Activated T-cell treated with anti-CD3 and anti-CD28 coated beads for 24 hours (primary cell): ENCODE measurements around the gene PLA2G2C.
"Not testable (repeated sequence)": the region's sequence is repeated elsewhere in the genome, so short reads cannot be mapped to it uniquely, and the experiment has no call there.

Source experiments
- DNase-seq: peaks from one replicate; pipeline ENCODE4 v3.0.0-alpha.2; 2020; ENCODE audit warnings: low read depth

PLA2G2C gene

GRCh38 chr1:20130518-20130917 is 55.8 kb downstream of the PLA2G2C start:
- DNase-seq, result not testable (repeated sequence)

DNA sequence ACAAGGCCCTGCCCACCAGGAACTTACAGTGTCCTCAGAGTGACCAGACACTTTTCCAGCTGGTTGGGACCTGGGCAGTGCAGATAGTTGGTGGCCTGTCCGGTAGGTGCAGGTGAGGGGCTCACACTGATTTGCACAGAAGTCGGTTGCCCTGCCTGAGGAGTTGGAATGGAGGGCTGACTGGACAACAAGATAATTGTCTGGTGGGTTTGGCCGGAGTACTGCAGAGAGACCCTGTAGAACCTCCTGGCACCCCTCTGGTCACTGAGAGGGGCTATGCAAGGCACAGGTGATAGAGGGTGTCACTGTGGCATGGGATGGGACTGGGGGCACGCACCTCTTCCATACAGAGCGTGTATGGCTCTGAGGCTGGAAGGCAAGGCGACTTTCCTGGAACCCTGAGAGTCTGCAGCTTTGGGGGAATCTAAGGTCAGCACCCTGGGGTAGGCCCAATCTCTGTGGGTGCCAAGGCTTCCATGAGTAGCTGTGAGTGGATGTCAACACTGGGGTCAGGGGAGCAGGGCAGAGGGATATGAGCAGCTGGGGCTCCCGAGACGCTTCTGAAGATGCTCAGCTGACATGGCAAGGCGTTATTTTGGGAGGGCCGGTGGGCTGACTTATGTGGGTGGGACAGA is 59.4 kb downstream of the PLA2G2C start:
- no peak for DNase-seq

DNA sequence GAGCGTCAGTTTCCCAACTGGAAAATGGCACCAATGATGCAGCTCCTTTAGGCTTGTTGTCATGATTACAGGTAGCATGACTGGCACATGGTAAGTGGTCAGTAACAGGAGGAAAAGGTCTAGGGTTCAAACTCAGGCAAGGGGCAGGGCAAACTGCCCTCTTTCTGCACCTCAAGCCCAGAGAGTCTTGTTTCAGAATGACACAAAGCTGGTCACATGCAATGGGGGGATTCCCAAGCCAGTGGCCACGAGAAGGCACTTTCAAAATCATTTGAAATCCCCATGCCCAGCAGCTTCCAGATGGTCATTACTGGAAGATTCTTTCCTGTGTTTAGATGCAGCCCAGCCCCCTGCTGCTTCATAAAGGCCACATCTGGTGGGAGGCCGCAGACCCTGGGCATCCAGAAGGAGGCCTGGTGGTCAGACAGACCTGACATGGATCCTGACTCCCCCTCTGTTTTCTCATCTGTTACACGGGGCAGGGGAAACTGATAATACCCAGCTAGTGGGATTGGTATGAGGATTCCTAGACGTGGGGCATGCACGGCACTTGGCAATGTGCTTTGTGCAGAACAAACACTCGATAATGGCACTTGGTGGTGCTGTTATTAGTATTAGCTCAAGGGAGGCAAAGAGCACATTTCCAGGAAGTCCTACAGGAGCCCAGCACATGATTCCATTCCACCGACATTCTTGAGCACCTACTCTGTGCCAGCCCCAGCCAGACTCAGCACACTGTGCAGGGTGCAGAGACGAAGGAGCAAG is 60.1 kb downstream of the PLA2G2C start:
- DNase-seq, result no peak

DNA sequence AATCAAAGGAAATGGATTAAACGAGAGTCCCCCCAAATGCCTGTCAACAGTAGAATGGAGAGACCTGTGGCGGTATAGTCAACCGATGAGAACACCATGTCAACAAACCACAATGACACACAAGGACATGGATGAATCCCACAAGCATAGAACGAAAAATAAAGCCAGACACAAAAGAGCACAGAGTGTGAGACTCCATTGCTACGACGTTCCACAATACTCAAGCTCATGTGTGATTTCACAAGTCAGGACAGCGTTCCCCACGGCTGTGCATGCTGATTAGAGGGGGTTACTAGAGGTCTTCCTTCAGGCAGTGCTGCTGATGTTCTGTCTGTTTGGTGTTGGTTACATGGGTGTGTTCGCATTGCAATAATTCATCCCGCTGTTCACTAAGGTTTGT is 61.2 kb downstream of the PLA2G2C start:
- no peak for DNase-seq

DNA sequence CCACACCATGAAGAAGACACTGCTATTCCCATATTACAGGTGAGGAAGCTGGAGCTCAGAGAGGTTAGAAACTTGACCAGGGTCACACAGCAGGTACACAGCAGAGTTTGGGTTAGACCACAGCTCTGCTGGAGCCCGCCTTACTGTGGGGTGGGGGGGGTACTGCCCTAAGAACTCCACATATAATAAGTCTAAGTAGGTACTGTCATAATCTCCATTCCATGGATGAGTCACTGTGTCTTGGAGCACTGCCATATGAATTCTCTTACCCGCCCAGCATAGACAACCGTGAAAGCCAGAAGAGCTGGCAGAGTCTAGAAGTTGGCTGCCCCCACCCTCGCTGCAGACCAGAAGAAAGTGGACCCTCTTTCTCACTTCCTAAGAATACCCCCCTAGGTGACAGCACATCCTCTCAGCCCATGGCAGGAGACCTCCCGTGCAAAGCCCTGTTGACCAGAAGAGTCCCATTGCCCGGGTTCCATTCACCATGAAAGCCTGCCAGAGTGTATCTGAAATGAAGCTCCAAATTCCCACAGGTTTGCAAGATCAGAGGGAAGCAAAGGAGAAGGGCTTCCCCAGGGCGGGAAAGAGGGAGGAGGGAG is 61.8 kb downstream of the PLA2G2C start:
- no peak for DNase-seq

GRCh38 chr1:20123722-20124455 is 62.4 kb downstream of the PLA2G2C start:
- no peak for DNase-seq

- no peak for DNase-seq
Measured at GRCh38 chr1:20120796-20121195, 65.5 kb downstream of the PLA2G2C start.

GRCh38 chr1:20119347-20119746 is 67.0 kb downstream of the PLA2G2C start, which contains the start of gene PLA2G2D:
PLA2G2D (minus strand) TSS chr1:20119536; CDS start chr1:20119498, 38 bp downstream.
- DNase-seq, result no peak

GRCh38 chr1:20117236-20117635 is 69.1 kb downstream of the PLA2G2C start:
- DNase-seq, result no peak

DNA sequence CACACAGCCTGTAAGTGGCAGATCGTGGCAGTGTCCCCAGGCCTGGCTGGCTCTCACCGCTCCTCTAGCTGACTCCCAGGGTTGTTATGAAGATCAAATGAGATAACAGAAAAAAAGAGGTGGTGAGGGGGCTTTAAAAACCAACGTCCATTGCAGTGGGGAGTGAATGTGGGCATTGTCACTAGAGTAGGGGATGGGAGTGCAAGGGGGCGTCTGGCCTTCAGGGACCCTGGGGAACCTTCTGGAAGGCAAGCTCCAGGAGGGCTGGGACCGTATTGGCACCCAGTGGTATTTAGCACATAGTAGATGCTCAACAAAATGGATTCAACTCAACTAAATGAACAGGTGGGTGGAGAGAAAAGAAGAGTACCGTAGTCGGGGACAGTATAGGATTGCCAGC is 70.4 kb downstream of the PLA2G2C start:
- no peak for DNase-seq

GRCh38 chr1:20115479-20115878 is 70.8 kb downstream of the PLA2G2C start:
- no peak for DNase-seq

DNA sequence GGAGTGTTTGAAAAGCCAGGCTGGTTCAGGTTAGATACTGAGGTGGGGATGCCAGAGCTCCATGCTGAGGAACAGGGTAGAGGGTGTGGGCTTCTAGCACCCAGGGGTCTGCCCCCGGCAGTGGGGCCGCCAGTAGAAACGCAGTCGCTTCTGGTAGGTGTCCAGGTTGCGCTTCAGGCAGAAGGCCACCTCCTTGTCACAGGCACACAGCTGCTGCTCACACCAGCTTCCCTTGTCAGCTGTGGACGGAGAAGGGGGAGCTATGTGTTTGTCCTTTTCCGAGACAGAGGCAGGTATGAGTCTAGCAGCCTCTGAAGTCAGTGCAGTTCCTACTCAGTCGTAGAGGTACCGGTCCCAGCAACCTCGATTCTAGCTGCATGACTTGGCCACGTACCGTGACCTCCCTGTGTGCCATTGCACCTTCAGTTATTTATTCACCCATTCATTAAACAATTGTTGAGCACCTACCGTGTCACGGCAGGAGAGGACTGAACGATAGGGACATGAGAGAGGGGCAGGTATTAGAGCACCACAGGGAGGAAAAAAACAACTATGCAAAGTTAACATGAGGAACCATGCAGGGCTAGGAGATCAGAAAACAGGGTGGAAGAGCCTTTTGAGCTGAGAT is 72.2 kb downstream of the PLA2G2C start:
- no peak for DNase-seq
